GM13976 (cell line): ENCODE results near the gene RNU7-1.

ENCODE experiments used
- DNase-seq: peaks from one replicate; pipeline ENCODE4 v3.0.0; 2012; ENCODE audit warnings: low spot score
- CTCF ChIP-seq: IDR thresholded peaks from 2 replicates; pipeline ENCODE4 v1.5.1; 2012; ENCODE audit warnings: borderline replicate concordance, mild to moderate bottlenecking; ENCODE audit not compliant: insufficient read depth; ENCODE audit errors: extremely low read depth, missing control alignments, control extremely low read depth
- in situ Hi-C: fragments of 300-500 bp; cut with MboI; formaldehyde crosslinking; loops from one replicate; pipeline ENCODE4 v1.12.0; 2022; ENCODE audit warnings: low sequenced_read_pairs, mixed read lengths, inconsistent platforms; ENCODE audit not compliant: unreplicated experiment

Gene RNU7-1

GRCh38 chr12:6980075-6980474, 36.5 kb downstream of the RNU7-1 start:
- in situ Hi-C loops, result no loop called here
- no peak for DNase-seq
- TF ChIP-seq CTCF, result no peak

DNA sequence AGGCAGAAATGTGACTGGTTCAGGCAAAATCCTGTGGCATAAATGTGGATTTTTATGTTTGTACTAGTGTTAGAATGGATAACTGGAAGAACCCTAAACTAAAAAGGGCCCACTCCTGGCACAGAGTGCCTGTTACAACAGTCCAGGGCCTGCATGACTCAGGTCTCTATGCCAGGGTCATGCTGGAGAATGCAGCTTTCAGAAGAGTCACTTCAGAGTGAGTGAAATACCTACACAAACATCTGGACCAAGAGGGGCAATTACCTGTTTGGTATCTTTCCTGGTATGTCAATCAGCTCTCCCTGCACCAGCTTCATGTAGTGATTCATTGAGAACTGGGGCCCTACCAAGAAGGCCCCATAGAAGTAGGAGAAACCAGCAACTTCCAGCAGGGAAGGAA, 37.1 kb downstream of the RNU7-1 start:
- TF ChIP-seq CTCF, result no peak
- in situ Hi-C loops, result no loop called here
- no peak for DNase-seq

DNA sequence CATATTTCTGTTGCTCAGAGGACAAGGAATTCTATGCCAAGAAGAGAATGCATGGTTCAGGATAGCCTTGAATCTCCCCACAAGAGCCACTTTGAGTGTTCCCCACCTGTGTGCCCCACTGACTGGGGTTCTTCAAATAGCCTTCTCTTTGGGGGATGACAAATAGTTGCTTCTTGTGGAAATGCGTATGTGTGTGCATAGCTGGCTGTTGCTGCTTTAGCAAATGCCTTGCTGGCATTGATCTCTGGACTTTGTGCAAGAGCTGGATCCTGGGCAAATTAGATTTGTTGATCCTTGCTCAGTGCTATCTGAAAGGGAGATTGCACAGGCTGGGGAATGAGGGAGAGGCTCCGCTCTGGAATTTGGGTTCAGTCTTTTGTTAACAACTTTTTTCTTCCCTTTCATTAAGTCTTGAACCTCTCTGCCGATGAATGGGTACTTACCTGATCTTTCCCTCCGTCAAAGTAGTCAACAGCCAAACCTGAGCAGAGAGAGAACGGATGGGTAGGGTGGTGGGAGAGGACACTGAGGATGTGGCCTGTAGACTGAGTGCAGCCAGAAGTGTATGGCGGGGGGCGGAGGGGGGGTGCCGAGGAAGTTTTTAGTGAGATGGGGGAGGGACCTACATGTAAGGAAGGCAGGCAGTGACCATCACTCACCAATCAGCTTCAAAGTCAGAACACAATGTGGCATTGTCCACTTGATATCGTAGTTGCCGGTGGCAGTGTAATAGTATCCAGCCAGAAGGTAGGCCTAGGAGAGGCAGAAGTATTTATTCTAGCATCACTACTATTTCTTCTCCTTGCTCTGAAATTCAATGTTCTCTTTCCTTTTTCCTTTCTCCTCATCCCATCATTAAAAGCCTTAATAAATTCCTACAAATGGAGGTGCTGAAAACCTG, 37.8 kb downstream of the RNU7-1 start:
- TF ChIP-seq CTCF, result no peak
- no peak for DNase-seq
- in situ Hi-C loops, result no loop called here

GRCh38 chr12:6982532-6982931, 38.9 kb downstream of the RNU7-1 start:
- DNase-seq, result no peak
- TF ChIP-seq CTCF, result no peak
- in situ Hi-C loops, result no loop called here

DNA sequence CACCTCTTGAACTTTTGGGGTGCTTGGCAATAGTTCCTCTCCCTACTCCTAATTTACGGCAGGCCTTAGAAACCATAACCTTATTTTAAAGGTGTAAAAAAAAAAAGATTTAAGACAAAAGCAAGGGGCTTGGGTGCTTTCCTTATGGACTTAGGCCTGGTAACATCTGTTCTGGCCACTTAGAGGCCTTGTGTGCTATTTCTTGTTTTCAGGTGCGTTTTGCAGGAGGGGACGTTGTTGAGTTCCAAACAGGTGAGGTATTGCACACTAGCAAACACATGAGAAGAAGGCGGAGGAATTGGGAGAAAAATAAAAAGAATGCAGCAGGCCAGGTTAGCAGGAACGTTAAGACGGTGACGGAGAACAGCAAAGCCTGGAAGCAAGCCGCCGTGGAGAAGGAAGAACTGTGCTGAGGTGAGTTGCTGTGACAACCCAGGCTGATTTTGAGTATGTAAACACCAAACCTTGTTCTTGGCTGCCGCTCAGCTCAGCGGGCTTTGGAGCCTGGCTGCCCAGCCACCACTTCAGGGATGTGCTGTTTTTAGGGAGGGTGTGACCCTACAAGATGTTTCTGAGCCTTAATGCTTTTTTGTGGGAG, 44.4 kb downstream of the RNU7-1 start:
- in situ Hi-C loops, result no loop called here
- no peak for TF ChIP-seq CTCF
- DNase-seq, result no peak
